HepG2 (cell line): ENCODE results near the gene TMEM266.

Experiments
- FOXP4 ChIP-seq: sonication (generic); formaldehyde crosslinking; IDR thresholded peaks from 2 replicates; pipeline ENCODE4 v1.4.0; 2020; ENCODE audit warnings: missing genetic modification reagents
- GABPA ChIP-seq, 2 experiments: IDR thresholded peaks; 2 replicates each; pipeline ENCODE4 v1.6.1; 2011 to 2016; ENCODE audit warnings: low read depth in 2 of 2, low read length in 1 of 2, missing biosample characterization in 1 of 2, missing genetic modification characterization in 1 of 2
- MAZ ChIP-seq, 2 experiments: sonication (generic) in 1 of 2; formaldehyde crosslinking in 1 of 2; IDR thresholded peaks; 2 replicates each; pipeline versions ENCODE4 v1.5.0 to v1.6.1; 2012 to 2020; ENCODE audit warnings: low read depth in 2 of 2, mild to moderate bottlenecking in 2 of 2, borderline replicate concordance in 1 of 2, improper control_type of control experiment in 1 of 2, low read length in 1 of 2, missing genetic modification reagents in 1 of 2, moderate library complexity in 1 of 2
- RAD21 ChIP-seq: fragments of 450-650 bp; formaldehyde crosslinking; IDR thresholded peaks from 2 replicates; pipeline ENCODE4 v1.5.0; 2020; ENCODE audit warnings: mild to moderate bottlenecking
- ZBTB7A ChIP-seq: sonication (generic); formaldehyde crosslinking; IDR thresholded peaks from 2 replicates; pipeline ENCODE4 v1.8.0; 2022; ENCODE audit warnings: mild to moderate bottlenecking, missing genetic modification reagents
- ZFP36L1 ChIP-seq: sonication (generic); formaldehyde crosslinking; IDR thresholded peaks from 2 replicates; pipeline ENCODE4 v1.8.0; 2022; ENCODE audit warnings: mild to moderate bottlenecking, missing genetic modification reagents, moderate library complexity
- ZNF121 ChIP-seq: sonication (generic); formaldehyde crosslinking; IDR thresholded peaks from 2 replicates; pipeline ENCODE4 v1.5.0; 2020; ENCODE audit warnings: mild to moderate bottlenecking, missing genetic modification reagents
- ZNF326 ChIP-seq: sonication (generic); formaldehyde crosslinking; IDR thresholded peaks from 2 replicates; pipeline ENCODE4 v1.4.0; 2020; ENCODE audit warnings: missing genetic modification reagents, borderline replicate concordance
- ZNF709 ChIP-seq: sonication (generic); formaldehyde crosslinking; IDR thresholded peaks from 2 replicates; pipeline ENCODE4 v1.5.0; 2020; ENCODE audit warnings: mild to moderate bottlenecking, missing genetic modification reagents
- ZNF776 ChIP-seq: sonication (generic); formaldehyde crosslinking; IDR thresholded peaks from 2 replicates; pipeline ENCODE4 v1.4.0; 2020; ENCODE audit warnings: mild to moderate bottlenecking, missing genetic modification reagents

- no peak for TF ChIP-seq GABPA (IDR thresholded peaks at IDR 0.05; ENCODE audit: low read depth, low read length)
- no peak for TF ChIP-seq GABPA (CRISPR knock-in tag; IDR thresholded peaks at IDR 0.05; ENCODE audit: low read depth)
- TF ChIP-seq ZBTB7A (CRISPR knock-in tag), result no peak
- no peak for TF ChIP-seq ZNF326 (CRISPR knock-in tag)
- no peak for TF ChIP-seq MAZ (IDR thresholded peaks at IDR 0.05; ENCODE audit: borderline replicate concordance, low read depth, low read length)
- TF ChIP-seq MAZ (CRISPR knock-in tag; IDR thresholded peaks at IDR 0.05; ENCODE audit: low read depth), result no peak
- TF ChIP-seq ZNF709 (CRISPR knock-in tag), result no peak
- TF ChIP-seq ZNF121 (CRISPR knock-in tag), result no peak
- TF ChIP-seq RAD21 (CRISPR knock-in tag), result no peak
- TF ChIP-seq FOXP4 (CRISPR knock-in tag), result no peak
- TF ChIP-seq ZFP36L1, result no peak
- TF ChIP-seq ZNF776 (CRISPR knock-in tag), result no peak
Observed at GRCh38 chr15:76152197-76152596, 92.4 kb downstream of the TMEM266 start.
